Mammary epithelial cell (primary cell): ENCODE data around the gene FRMPD1.

Source experiments
- EZH2 ChIP-seq: IDR thresholded peaks from 2 replicates; pipeline ENCODE4 v1.6.1; 2012; ENCODE audit warnings: low read length, inconsistent platforms, borderline replicate concordance
- TF ChIP-seq, protein P1 (sequence below), 2 donors: IDR thresholded peaks in 1 of 2; conservative IDR thresholded peaks in 1 of 2; 2 replicates each; pipeline ENCODE4 v1.5.1; 2011 to 2012; ENCODE audit warnings: inconsistent platforms in 2 of 2, low read length in 2 of 2, mild to moderate bottlenecking in 2 of 2, control low read depth in 1 of 2, low read depth in 1 of 2; ENCODE audit not compliant: insufficient read depth in 1 of 2; ENCODE audit errors: extremely low read depth in 1 of 2

- TF ChIP-seq EZH2 = no peak
- TF ChIP-seq, protein P1, sequence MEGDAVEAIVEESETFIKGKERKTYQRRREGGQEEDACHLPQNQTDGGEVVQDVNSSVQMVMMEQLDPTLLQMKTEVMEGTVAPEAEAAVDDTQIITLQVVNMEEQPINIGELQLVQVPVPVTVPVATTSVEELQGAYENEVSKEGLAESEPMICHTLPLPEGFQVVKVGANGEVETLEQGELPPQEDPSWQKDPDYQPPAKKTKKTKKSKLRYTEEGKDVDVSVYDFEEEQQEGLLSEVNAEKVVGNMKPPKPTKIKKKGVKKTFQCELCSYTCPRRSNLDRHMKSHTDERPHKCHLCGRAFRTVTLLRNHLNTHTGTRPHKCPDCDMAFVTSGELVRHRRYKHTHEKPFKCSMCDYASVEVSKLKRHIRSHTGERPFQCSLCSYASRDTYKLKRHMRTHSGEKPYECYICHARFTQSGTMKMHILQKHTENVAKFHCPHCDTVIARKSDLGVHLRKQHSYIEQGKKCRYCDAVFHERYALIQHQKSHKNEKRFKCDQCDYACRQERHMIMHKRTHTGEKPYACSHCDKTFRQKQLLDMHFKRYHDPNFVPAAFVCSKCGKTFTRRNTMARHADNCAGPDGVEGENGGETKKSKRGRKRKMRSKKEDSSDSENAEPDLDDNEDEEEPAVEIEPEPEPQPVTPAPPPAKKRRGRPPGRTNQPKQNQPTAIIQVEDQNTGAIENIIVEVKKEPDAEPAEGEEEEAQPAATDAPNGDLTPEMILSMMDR (conservative IDR thresholded peaks at IDR 0.05 in 1 of 2, IDR thresholded peaks at IDR 0.05 in 1 of 2; ENCODE audit: extremely low read depth in 1 of 2, insufficient read depth in 1 of 2, low read depth in 1 of 2, low read length in 2 of 2) = no peak
Measured at GRCh38 chr9:37732086-37732741, 81.5 kb downstream of the FRMPD1 start.
